Upper lobe of left lung (tissue), 4 donors: ENCODE measurements around the gene MEGF6.

Source experiments
- POLR2A ChIP-seq, 4 donors: fragments of 450-650 bp; IDR thresholded peaks; one replicate each; pipeline ENCODE4 v1.5.1; 2016 to 2017; ENCODE audit warnings: antibody characterized with exemption in 4 of 4, mild to moderate bottlenecking in 2 of 4
- TF ChIP-seq, protein P1 (sequence below), 6 experiments: fragments of 450-650 bp in 4 of 6; fragments of 200-600 bp in 2 of 6; sonication (generic) in 2 of 6; IDR thresholded peaks; one replicate each; pipeline ENCODE4 v1.5.1; 2016 to 2019; ENCODE audit warnings: antibody characterized with exemption in 6 of 6

DNA sequence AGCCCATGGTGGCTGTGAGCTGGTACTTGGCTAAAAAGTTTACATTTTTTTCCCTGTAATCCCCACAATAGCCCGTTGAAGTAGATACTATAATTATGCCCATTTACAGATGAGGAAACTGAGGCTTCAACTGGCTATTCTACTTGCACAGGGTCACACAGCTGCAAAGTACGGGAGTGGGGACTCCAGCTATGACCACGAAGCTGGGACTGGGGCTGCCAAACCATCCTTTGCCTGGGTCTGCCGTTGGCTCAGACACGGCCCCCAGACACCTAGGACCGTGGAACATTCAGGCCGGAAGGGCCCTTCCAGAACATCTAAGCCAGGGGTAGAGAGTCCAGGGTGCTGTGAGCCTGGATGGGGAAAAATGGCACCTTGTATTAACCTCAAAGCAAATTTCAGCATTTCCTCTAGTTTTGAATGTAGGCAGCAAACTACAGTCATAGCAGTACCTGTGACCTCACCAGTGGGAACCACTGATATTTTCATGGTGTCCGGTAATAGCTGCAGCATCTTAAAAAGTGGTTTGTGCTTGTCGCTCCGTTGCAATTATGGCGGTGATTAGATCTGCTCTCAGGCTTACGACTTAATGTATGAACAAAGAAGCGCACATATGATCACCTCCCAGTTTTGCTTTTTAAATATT, 45.3 kb upstream of the MEGF6 start:
- TF ChIP-seq, protein P1, sequence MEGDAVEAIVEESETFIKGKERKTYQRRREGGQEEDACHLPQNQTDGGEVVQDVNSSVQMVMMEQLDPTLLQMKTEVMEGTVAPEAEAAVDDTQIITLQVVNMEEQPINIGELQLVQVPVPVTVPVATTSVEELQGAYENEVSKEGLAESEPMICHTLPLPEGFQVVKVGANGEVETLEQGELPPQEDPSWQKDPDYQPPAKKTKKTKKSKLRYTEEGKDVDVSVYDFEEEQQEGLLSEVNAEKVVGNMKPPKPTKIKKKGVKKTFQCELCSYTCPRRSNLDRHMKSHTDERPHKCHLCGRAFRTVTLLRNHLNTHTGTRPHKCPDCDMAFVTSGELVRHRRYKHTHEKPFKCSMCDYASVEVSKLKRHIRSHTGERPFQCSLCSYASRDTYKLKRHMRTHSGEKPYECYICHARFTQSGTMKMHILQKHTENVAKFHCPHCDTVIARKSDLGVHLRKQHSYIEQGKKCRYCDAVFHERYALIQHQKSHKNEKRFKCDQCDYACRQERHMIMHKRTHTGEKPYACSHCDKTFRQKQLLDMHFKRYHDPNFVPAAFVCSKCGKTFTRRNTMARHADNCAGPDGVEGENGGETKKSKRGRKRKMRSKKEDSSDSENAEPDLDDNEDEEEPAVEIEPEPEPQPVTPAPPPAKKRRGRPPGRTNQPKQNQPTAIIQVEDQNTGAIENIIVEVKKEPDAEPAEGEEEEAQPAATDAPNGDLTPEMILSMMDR (IDR thresholded peaks at IDR 0.05), result no peak
- TF ChIP-seq POLR2A (IDR thresholded peaks at IDR 0.05), result no peak
